Central memory CD4-positive, alpha-beta T cell (primary cell): ENCODE data around the gene UGGT2.
"Not testable (repeated sequence)": the region's sequence is repeated elsewhere in the genome, so short reads cannot be mapped to it uniquely, and the experiment has no call there.

Source experiments
- DNase-seq: peaks from one replicate; pipeline ENCODE4 v3.0.0; 2022

The UGGT2 gene

GRCh38 chr13:95791084-95791722 lies 262.0 kb downstream of the UGGT2 start:
- DNase-seq, result no peak

- DNase-seq, result not testable (repeated sequence)
Observed at GRCh38 chr13:95789315-95789714, 263.9 kb downstream of the UGGT2 start.

DNA sequence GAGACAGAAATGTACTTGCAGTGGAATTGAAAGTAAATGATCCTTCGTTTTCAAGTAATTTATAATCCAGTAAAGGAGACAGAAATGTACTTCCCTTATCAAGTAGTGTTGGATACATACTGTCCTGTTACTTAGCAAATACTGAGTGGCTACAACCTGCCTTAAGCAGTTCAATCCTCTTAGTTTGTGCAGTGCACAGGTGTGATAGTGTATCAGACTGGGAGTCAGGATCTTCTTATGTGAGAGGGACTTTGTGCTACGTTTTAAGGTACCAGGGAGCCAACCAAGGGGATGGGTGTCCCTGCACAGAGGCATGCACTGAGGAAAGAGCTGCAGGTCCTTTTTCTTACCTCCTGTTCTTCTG lies 265.1 kb downstream of the UGGT2 start:
- DNase-seq, result no peak

DNA sequence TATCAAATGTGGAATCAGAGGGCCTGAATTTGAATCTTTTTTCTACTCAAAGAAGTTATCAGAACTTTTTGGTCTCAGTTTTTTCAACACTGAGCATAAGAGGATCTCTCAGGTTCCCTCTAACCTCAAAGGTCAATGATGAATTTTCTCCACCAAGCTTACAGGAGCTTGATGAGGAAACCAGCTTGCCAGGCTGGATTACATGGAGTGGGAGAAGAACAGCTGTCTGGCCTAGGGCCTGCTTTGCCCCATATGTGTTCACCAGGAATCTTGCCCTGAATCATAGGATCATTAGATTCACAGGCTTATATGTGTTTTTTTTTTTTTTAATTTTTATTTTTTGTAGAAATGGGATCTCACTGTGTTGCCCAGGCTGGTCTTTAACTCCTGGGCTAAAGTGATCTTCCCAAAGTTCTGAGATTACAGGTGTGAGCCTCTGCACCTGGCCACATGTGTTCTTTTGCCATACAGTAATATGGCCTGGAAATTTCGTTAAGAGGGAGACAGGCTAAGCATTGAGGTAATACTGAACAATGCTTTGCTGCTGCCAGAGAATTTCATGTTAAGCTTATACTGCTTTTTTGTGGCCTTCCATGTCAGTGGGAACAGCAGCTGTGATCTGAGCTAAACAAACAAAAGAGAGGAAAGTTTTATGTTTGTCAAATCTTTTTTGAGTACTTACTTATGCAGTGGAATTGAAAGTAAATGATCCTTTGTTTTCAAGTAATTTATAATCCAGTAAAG lies 265.7 kb downstream of the UGGT2 start:
- DNase-seq, result no peak

DNA sequence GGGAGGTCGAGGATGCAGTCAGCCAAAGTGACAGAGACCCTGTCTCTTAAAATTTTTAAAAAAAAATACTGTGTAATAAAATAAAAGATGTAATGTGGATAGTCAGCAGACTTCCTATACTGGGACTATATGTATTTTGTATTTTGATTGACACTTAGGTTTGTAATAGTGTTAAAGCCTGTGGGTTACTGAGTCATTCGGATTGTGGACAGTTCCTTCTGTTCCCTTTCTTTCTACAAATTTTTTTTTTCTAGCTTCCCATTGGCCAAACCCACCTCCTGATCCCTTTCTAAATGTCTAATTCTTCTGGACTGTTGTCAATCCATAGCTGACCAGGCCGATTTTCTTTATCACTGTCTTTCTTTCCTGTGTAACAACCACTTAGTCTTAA lies 268.3 kb downstream of the UGGT2 start:
- no peak for DNase-seq

DNA sequence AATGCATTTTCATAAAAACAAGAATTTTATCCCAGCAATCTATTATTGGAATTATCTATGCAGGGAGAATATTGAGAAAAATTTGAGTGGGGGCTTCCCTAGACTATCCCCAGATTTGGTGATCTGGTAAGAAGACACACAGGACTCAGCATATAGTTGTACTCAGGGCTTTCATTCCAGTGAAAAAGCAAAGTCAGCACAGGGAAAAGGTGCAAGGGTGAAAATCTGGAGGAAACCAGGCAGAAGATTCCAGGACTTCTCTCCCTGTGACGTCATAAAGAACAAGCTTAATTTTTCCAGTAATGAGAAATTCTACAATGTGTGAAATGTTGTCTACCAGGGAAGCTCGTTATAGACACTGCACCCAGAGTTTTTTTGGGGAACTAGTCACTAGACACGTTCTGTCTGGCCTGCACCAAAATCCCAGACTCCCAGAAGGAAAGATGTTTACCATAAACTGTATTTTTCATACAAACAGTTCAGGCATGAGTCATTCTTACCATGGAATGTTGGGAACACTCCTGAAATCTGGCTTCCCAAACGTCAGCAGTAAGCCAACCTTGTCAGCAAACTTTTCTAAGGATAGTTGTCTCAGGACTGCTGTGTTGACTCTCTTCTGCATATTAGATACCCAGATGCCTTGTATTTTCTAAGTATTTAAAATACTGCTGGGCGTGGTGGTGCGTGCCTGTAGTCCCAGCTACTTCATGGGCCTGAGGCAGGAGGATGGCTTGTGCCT lies 268.9 kb downstream of the UGGT2 start:
- DNase-seq, result no peak

- no peak for DNase-seq
Observed at GRCh38 chr13:95783747-95784146, 269.5 kb downstream of the UGGT2 start.

- not testable (repeated sequence) for DNase-seq
Observed at GRCh38 chr13:95781940-95782339, 271.3 kb downstream of the UGGT2 start.

DNA sequence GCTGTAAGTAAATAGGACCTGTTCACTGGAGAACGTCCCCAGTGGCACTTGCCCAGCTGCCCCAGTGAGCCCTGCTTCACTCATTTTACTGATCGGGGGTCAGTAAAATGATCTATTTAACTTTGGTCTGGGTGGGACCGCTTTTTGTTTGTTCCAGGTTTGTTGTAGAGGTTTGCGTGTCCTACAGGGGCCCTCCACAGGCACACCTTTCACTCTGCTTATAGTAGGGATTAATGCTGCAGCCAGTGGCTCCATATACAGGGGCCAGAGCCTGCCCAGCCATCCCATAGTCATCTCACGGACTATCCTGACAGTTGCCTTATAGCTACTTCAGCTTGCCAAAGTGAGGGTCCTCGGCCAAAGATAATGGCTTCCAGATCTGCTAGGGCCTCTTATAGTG lies 272.2 kb downstream of the UGGT2 start:
- DNase-seq, result no peak

DNA sequence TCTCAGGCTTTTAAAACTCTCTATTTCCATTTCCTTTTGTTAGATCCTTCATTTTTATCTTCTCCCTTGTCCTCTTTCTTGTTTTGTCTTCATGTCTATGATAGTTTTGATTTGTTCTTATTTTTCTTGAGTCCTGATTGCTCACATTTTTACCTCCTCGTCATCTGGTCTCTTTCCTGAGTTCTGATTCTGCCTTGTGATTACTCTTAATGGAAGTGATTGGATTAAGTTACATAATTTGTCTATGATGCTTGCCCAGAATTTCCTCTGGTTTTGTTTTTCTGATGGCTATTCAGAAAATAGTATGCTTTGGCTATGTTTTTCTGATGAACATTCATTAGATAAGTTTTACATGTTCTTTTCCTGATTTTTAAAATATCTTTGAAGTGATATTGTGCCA lies 273.7 kb downstream of the UGGT2 start:
- DNase-seq, result no peak

DNA sequence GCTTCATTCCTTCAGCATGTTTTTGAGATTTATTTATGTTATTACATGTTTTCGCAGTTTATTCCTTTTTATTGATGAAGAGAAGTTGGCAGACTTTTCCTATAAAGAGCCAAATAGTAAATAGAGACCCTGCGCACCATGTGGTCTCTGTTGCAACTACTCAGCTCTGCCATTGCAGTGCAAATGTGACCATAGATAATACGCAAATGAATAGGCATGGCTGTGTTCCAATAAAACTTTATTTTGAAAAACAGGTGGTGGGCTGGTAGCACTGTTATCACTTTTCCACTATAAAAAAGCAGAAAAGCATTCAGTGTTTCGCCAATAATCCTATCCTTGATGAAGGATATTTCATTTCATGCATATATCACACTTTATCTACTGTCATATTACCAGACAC lies 281.3 kb downstream of the UGGT2 start:
- DNase-seq, result no peak

DNA sequence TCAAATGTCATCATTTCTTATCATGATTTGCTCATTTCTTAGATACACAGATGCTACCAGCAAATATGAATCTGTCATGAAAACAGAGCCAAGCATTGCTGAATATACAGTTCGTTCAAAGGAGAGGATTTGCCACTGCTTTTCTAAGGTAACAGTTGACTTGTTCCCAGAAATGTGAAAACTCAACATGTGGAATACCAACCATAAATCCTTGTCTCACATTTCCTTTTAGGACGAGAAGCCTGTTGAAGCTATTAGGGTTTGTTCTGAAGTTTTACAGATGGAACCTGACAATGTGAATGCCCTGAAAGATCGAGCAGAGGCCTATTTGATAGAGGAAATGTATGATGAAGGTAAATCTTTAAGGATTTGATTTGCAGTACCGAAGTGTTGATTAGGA lies 289.6 kb downstream of the UGGT2 start:
- DNase-seq, result no peak

DNA sequence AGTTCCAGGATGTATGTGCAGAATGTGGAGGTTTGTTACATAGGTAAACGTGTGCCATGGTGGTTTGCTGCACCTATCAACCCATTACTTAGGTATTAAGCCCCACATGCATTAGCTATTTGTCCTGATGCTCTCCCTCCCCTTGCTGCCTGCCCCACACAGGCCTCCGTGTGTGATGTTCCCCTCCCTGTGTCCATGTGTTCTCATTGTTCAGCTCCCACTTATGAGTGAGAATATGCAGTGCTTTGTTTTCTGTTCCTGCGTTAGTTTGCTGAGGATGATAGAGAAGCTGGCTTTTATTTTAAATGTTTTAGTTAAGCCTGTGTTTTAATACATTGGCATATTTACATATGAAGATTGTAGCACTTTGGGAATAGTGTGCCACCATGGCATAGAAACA lies 290.6 kb downstream of the UGGT2 start:
- DNase-seq, result not testable (repeated sequence)

GRCh38 chr13:95756072-95756471 lies 297.1 kb downstream of the UGGT2 start:
- no peak for DNase-seq

DNA sequence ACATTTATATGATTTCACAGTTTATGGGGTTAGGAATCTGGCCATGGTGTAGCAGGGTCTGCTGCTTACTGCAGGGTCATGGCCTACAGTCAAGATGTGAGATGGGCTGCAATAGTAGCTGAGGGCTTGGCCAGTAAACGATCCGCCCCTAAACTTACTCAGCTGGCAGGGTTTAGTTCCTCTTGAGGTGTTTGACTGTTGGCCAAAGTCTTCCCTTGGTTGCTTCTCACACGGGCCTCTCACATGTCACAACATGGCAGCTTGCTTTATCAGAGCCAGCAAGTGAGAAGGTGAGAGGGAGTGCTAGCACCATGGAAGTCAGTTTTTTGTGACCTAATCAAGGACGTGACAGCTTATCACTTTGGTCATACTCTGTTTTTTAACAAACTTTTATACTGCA lies 299.1 kb downstream of the UGGT2 start:
- DNase-seq, result no peak

- no peak for DNase-seq
Observed at GRCh38 chr13:95752677-95753076, 300.5 kb downstream of the UGGT2 start.
